ENCODE results near the gene VCAN.

Gene VCAN

DNA sequence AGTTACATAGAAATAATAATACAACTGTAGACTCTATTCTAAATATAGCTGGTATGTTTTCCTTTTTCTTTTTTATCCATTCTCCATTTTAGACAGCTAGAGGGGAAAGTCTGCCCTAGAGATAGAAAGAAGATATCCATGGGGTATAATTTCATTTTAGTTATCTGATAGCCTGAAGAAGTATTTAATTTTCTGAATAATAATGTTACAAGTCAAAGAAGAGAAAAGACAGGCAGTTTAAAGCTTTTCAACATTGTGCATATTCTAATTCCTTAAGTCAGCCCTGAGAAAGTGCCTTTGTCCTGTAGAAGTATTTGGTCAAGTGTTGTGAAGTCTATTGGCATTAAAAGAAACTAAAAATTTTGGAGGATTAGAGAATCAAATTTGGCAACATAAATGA, 2.5 kb upstream of the VCAN start:
- DNase-seq (ENCODE audit: low spot score) = no peak

- DNase-seq (ENCODE audit: low spot score) = no peak
Observed at GRCh38 chr5:83470526-83471404, 779 bp upstream of the VCAN start.

- no peak for DNase-seq (ENCODE audit: low spot score)
Observed at GRCh38 chr5:83472213-83472507, 616 bp downstream of the VCAN start.

- peak; percentile 11 for DNase-seq (ENCODE audit: low spot score)
Observed at GRCh38 chr5:83472508-83473345, 1.2 kb downstream of the VCAN start.

DNA sequence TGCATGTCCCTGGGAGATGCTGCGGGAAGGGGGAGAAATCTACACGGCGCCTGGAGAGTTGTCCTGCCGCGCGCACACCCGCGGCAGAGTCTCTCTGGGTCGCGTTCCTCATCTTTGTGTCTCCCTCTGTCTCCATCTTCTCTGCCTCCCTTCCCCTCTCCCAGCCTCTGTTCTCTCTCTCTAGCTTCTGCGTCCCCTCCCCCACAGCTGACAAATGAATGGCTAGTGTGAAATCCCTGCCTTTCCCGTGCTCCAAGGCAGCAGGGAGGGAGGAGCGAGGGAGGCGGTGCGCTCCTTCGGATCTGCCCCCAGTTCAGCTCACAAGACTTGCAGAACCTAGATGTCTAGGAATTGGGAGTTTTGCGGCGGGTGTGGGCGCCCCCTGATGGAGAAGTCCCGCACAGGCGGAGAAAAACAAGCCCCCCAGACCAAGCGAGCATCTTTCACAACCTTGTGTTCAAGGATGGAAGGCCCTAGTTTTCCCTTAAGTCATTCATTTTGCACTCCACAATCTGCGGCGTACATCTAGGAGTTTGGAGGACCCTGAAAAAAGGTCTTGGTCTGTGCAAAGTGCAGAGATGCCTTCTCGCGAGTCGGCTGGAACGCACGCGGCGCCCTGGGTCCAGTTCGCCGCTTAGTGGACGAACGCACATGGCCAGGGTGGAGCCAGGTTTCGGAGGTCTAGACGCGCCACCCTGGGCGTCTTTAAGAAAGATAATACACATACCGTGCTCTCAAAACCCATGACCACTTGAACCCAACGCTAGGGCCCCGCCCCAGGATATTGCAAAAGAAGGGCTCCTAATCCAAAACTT, 2.0 kb downstream of the VCAN start:
- peak; percentile 62 for DNase-seq (ENCODE audit: low spot score)

DNA sequence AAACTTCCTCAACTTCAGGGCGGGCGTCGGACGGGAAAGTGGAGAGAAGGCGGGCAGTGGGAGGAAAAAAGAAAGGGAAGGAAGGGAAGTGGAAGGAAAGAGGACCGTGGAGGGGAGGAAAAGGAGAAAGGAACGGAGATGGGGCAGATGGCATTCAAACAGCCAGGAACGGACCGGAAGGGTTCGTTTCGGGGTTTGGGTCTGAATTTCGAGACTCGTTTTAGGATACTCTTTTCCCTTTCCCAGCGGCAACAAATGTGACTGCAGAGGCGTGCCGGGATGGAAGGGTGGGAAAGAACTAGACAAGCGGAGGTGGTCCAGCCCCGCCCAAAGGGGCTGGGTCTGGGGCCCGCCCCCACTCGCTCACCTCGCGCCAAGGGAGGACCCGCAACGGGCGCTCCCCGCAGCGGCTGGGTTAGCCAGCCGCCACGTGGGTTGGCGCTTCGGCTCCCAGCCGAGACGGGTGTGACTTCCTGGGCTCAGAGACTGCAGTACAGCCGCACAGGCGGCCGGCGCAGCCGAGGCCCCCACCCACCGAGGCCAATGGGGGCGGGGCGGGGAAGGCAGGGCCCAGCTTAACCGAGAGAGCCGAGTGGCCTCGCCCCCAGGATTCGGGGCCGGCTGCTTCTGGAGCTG, 2.7 kb downstream of the VCAN start:
- DNase-seq (ENCODE audit: low spot score) = peak; percentile 36

DNA sequence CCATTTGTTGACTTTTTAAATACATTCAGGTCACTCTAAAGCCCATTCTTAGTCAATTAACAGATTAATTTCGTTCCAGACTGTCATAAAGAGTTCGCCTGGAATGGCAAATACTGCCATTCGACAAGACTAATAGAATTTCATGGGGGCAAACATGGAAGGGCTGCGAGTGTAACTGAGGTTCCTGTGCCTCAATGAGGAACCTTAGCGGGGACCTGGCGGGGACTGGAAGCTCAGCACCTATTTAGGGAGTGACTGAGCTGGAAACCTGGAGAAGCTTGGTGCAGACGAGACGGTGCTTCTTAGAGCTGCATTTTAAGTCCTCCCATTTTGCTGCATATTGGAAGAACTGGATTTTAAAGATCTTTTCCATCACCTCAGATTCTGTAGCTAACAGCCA, 3.4 kb downstream of the VCAN start:
- no peak for DNase-seq (ENCODE audit: low spot score)

DNA sequence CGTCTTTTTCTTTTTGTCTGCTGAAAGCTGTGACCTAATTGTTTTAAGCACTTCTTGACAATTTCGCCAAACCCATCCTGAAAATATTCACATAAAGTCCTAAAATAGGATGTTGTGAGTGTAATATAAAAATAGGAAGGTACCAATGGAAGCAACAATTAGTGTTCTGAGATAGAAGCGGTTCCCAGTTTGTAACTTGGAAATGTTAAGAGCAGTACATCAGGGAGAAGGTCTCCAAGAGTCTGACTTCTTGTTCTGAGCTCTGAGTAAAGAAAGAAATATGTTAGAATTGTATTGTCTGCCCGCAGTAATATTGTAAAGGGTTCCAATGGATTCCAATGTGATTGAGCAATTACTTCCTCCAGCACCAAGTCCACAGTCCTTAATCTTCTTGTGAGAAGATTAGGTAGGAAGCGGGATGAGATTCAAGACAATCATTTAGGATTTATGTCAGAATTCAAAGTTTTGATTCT, 3.9 kb downstream of the VCAN start:
- no peak for DNase-seq (ENCODE audit: low spot score)

DNA sequence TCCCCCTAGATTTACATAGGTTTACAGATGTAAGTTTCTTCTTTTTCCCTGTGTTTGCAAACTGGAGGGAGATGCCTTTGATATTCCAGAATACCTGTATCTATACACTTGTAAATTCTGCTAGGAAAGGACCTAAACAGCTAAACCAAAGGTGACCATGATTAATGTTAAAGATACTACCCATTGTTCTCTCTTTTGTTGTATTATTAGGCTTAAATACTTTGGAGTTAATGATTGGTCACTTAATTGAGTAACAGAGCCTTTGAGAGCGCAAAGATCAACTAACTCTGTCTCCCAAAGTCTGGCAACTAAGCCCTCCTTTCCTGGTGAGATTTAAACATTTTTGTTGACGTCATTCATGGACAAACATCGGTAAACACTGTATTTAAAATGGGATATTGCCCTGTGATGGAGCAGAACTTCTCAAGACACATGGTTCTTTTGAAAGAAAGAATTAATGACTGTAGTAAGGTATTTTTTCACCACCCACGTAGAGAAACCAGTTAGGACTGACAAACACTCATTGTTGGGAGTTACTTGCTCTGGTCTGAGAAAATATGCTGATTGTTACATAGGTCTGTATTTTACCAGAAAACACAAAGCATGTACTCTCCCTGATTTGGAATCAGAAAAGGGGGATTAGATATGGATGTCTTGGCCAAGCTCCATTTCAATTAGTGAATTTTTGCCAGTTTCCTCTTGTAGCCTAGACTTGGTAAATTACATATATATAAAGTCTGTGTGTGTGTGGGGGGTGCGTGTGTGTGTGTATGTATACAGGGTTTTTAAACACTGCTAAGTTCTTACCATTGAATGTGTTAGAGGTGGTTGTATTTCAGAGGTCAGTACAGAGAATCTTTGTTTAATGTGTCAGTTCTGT, 4.6 kb downstream of the VCAN start:
- DNase-seq (ENCODE audit: low spot score) = no peak

GRCh38 chr5:83482961-83483360, 11.4 kb downstream of the VCAN start:
- no peak for DNase-seq (ENCODE audit: low spot score)

GRCh38 chr5:83484294-83484693, 12.8 kb downstream of the VCAN start:
- no peak for DNase-seq (ENCODE audit: low spot score)

DNA sequence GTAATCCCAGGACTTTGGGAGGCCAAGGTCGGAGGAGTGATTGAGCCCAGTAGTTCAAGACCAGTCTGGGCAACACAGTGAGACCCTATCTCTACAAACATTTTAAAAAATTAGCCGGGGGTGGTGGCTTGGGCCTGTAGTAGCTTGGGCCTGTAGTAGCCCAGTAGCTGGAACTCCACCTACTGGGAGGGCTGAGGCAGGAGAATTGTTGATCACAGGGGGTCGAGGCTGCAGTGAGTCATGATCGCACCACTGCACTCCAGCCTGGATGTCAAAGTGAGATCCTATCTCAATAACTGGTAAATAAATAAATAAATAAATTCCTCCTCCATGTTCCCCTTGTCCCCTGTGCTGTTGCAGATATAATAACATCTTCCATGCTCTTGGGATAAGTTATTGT, 14.3 kb downstream of the VCAN start:
- no peak for DNase-seq (ENCODE audit: low spot score)

GRCh38 chr5:83487155-83487554, 15.6 kb downstream of the VCAN start:
- no peak for DNase-seq (ENCODE audit: low spot score)

GRCh38 chr5:83488271-83488670, 16.7 kb downstream of the VCAN start:
- DNase-seq (ENCODE audit: low spot score) = no peak

DNA sequence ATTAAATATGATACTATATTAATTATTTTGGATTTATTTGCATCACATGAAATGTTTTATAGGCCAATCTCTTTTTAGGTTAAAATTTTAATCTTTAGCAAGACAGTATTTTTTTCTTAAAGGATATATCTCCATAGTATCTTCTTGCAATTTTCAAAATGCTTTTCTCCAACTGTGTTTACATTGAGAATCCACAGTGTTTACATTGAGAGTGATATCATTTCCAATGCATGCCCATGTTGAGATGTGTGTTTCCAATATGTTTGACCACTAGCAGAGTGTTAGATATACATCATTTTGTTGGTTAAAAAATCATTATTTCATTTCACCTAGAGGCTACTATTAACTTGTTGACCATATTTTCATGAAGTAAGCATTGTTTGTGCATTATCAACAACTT, 17.3 kb downstream of the VCAN start:
- no peak for DNase-seq (ENCODE audit: low spot score)

- no peak for DNase-seq (ENCODE audit: low spot score)
Observed at GRCh38 chr5:83490203-83490602, 18.7 kb downstream of the VCAN start.

GRCh38 chr5:83492331-83492730, 20.8 kb downstream of the VCAN start:
- DNase-seq (ENCODE audit: low spot score) = no peak

- DNase-seq (ENCODE audit: low spot score) = no peak
Observed at GRCh38 chr5:83493644-83494043, 22.1 kb downstream of the VCAN start.

- DNase-seq (ENCODE audit: low spot score) = no peak
Observed at GRCh38 chr5:83494087-83494620, 22.6 kb downstream of the VCAN start.

DNA sequence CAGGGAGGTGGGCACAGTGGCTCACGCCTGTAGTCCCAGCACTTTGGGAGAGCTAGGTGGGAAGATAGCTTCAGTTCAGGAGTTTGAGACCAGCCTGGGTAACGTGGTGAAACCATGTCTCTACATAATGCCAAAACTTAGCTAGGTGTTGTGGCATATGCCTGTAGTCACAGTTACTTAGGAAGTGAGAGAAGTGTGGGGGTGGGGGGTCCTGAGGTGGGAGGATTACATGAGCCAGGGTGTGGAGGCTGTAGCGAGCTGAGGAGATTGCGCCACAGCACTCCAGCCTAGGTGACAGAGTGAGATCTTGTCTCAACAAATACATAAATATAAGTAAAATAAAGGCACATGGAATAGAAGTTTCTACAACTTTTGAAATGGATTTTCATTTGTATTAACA, 23.1 kb downstream of the VCAN start:
- no peak for DNase-seq (ENCODE audit: low spot score)

DNA sequence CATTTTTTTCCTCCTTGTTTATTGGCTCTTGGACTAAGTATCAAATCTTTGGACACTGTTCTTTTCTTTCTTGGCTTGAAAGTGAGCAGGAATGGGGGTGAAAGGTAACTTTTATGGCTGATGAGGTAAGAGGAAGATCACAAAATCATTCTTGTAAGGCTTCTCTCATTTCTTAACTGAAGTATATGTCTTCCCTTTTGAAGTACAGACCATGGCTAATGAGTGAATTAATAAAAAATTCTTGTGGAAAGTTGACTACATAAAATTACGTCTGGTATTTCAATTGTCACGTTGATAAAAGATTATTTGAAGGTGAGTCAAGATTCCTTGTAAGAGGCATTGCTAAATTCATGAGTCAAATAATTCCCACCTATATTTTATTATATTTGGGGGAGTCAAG, 25.1 kb downstream of the VCAN start:
- DNase-seq (ENCODE audit: low spot score) = no peak
